Measurements from ENCODE around the gene CDCA8.

The CDCA8 gene

DNA sequence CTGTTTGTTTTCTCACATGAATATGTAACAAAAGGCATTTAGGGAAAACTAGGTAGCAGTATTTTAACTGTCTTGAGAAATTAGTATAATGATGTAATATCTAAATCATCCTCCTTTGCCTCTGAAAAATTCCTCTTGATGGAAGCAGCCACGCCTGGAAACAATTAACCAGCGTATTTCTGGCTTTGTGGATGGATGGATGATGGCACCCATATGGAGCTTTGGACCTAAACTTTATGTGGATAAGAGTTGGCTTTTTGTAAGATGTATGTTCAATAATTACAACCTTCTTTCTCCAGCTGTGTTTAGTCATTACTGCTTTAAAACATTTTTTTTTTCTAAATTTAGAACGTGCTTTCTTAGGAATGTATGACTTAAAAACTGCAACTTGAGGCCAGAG, 12.7 kb downstream of the CDCA8 start:
- in situ Hi-C loops (cut with HindIII; ENCODE audit: low sequenced_read_pairs): no loop called here
- no peak for DNase-seq (ENCODE audit: low read depth, low spot score)
- TF ChIP-seq, protein P1, sequence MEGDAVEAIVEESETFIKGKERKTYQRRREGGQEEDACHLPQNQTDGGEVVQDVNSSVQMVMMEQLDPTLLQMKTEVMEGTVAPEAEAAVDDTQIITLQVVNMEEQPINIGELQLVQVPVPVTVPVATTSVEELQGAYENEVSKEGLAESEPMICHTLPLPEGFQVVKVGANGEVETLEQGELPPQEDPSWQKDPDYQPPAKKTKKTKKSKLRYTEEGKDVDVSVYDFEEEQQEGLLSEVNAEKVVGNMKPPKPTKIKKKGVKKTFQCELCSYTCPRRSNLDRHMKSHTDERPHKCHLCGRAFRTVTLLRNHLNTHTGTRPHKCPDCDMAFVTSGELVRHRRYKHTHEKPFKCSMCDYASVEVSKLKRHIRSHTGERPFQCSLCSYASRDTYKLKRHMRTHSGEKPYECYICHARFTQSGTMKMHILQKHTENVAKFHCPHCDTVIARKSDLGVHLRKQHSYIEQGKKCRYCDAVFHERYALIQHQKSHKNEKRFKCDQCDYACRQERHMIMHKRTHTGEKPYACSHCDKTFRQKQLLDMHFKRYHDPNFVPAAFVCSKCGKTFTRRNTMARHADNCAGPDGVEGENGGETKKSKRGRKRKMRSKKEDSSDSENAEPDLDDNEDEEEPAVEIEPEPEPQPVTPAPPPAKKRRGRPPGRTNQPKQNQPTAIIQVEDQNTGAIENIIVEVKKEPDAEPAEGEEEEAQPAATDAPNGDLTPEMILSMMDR (IDR thresholded peaks at IDR 0.05; ENCODE audit: low read depth, low read length): no peak
- H3K4me3 ChIP-seq (ENCODE audit: low read depth, low read length): no peak overlapping the region

DNA sequence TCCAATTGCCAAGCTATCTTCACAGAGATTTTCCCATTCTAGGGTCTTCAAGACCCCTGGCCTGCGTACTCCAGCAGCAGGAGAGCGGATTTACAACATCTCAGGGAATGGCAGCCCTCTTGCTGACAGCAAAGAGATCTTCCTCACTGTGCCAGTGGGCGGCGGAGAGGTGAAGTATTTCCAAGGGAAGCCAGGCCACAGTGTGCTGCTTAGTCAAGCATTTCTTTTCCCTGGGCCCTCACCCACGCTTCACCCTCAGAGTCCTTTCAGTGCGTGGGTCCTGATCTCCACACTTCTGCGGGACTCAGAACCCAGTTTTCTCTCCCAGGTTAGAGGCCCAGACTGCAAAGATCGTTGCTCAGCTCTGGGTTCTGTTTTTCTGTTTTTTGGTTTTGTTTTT, 13.1 kb downstream of the CDCA8 start:
- DNase-seq (ENCODE audit: low read depth, low spot score): no peak
- in situ Hi-C loops (cut with HindIII; ENCODE audit: low sequenced_read_pairs): no loop called here
- no peak overlapping the region for H3K4me3 ChIP-seq (ENCODE audit: low read depth, low read length)
- TF ChIP-seq, protein P1 (IDR thresholded peaks at IDR 0.05; ENCODE audit: low read depth, low read length): no peak

DNA sequence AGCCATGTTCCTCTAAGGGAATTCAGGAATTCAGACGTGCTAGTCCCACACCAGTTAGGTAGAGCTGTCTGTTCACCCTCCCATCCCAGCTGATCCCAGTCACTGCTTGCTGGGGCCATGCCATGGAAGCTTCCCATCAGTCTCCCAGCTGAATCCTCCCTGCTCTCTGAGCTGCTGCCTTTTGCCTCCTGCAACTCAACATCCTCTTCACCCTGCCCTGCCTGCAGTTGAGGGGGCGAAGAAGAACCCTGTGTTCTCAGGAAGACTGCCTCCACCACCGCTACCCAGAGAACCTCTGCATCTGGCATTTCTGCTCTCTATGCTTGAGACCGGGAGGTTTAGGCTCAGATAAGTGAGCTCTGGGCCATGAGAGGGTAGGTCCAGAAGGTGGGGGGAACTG, 16.2 kb downstream of the CDCA8 start:
- in situ Hi-C loops (cut with HindIII; ENCODE audit: low sequenced_read_pairs): no loop called here

DNA sequence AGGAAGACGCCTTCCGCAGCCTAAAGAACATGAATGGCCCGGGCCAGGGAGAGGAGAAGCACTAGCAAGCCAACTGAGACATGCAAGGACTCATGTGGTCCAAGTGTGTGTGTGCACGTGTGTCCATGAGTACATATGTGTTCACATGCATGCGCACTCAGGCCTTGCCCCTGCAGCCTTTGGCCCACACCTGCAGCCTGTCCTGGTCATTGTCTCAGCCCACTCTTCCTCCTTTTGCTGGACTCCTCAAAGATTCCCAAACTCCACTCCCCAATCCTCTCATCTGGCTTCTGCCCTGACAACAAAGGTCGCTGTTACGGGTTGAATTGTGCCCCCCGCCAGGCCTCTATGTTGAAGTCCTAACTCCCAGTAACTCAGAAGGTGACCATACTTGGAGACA, 21.9 kb downstream of the CDCA8 start:
- in situ Hi-C loops (cut with HindIII; ENCODE audit: low sequenced_read_pairs): no loop called here

More for the DNA sequence above, 16.2 kb downstream of the CDCA8 start:
- no peak for DNase-seq (ENCODE audit: low read depth, low spot score)
- no peak overlapping the region for H3K4me3 ChIP-seq (ENCODE audit: low read depth, low read length)
- TF ChIP-seq, protein P1 (IDR thresholded peaks at IDR 0.05; ENCODE audit: low read depth, low read length): no peak

DNA sequence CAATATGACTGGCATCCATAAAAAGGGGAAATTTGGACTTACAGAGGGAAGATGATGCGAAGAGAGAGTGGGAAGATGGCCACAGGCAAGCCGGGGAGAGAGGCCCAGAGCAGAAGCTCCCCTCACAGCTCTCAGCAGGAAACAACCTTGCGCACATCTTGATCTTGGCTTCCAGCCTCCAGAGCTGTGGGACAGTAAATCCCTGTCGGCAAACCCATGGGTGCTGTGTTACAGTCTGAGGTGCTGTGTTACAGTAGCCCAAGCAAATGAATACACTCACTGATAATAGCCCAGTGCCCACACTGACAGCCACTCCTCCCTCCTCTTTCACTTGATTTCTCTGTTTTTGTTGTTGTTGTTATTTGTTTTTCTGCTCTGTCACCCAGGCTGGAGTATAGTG, 22.4 kb downstream of the CDCA8 start:
- TF ChIP-seq, protein P1 (IDR thresholded peaks at IDR 0.05; ENCODE audit: low read depth, low read length): no peak
- H3K4me3 ChIP-seq (ENCODE audit: low read depth, low read length): no peak overlapping the region
- in situ Hi-C loops (cut with HindIII; ENCODE audit: low sequenced_read_pairs): no loop called here
- no peak for DNase-seq (ENCODE audit: low read depth, low spot score)

More for the DNA sequence above, 21.9 kb downstream of the CDCA8 start:
- H3K4me3 ChIP-seq (ENCODE audit: low read depth, low read length): no peak overlapping the region
- DNase-seq (ENCODE audit: low read depth, low spot score): no peak
- TF ChIP-seq, protein P1 (IDR thresholded peaks at IDR 0.05; ENCODE audit: low read depth, low read length): no peak

DNA sequence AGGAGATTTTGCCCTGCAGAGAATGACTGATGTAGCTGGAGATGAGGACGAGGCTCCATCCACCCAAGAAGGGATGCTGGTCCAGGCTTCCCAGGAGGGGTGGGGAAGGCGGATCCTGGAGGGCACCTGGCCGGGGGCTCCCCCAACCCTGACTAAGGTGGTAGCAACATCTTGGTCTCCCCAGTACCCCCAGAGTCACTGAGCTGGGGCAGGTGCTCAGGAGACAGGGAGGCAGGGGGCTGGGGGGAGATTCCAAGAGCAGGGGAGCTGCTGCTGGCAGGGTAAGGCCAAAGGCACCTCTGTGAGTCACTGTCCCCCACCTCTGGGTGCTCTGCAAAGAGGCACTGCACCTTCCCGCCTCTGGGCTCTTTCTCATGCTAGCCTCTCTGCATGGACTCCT, 24.0 kb downstream of the CDCA8 start:
- no peak for DNase-seq (ENCODE audit: low read depth, low spot score)
- in situ Hi-C loops (cut with HindIII; ENCODE audit: low sequenced_read_pairs): no loop called here
- H3K4me3 ChIP-seq (ENCODE audit: low read depth, low read length): no peak overlapping the region
- TF ChIP-seq, protein P1 (IDR thresholded peaks at IDR 0.05; ENCODE audit: low read depth, low read length): no peak

DNA sequence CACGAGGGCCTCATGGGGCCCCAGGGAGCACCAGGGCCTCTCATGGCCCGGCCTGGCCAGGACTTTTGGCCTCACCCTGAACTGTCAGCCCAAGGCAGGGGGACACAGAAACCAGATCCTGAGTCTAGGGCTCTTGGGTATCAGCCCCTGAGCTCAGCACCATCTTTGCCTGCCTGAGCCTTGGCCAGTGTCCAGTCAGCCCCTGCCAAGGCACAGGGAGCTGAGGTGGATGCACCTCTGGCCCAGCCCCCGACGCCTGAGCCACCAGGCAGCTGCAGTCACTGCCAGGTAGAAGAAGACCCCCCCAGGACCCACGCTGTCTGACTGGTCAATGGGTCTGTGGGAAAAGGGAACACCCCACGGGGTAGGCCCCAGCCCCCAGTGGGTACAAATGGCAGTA, 25.3 kb downstream of the CDCA8 start:
- TF ChIP-seq, protein P1 (IDR thresholded peaks at IDR 0.05; ENCODE audit: low read depth, low read length): no peak
- no peak for DNase-seq (ENCODE audit: low read depth, low spot score)
- H3K4me3 ChIP-seq (ENCODE audit: low read depth, low read length): no peak overlapping the region
- in situ Hi-C loops (cut with HindIII; ENCODE audit: low sequenced_read_pairs): no loop called here
